Measurements from ENCODE around the gene SCARF2. TPM values are rescaled to one million over a fixed set of nuclear protein-coding genes. Genes with fewer than 3 reads are reported as not detected.

The SCARF2 gene
- total RNA-seq, 2 donors from 2014 or later, result 49.4 to 108 TPM

DNA sequence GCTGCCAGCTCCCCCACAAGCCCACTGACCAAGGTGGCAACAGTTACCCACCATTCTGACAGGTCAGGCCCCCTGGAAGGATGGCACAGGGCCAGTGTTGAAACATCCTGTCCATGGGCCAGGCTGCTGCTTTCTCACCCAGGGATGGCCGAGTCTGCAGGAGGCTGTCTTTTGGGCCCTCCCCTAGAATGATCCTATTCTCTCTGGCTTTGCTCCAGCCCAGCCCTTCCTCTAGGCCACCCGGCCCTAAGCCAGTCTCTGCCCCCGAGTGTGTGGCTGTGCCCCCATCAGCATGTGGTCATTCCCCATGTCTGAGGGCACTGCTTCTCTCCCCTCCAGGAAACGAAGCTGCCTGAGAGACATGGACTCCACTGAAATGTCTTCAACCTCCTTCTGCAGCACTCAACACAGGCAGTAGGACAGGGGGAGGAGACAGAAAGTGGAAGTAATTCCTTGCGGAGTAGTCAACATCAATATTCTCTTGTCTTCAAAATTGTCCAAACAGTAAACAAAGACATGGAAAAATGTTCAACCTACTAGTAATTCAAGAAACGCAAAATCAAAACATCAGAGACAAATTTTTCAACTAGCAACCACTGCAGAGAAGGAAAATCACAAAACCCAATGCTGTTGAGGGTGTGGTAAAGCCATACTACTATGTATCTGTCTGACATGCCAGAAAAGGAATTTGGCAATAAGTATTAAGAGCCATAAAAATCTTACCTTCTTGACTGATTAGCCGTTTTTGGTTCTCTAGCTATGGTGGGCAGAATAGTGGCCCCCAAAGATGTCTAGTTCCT, 5.1 kb upstream of the SCARF2 start:
- TF ChIP-seq CTCF (IDR thresholded peaks at IDR 0.05), result no peak
- no peak for DNase-seq (ENCODE audit: low spot score)
- H3K36me3 ChIP-seq, result peaks cover 16% of the 10 kb centered on the region

DNA sequence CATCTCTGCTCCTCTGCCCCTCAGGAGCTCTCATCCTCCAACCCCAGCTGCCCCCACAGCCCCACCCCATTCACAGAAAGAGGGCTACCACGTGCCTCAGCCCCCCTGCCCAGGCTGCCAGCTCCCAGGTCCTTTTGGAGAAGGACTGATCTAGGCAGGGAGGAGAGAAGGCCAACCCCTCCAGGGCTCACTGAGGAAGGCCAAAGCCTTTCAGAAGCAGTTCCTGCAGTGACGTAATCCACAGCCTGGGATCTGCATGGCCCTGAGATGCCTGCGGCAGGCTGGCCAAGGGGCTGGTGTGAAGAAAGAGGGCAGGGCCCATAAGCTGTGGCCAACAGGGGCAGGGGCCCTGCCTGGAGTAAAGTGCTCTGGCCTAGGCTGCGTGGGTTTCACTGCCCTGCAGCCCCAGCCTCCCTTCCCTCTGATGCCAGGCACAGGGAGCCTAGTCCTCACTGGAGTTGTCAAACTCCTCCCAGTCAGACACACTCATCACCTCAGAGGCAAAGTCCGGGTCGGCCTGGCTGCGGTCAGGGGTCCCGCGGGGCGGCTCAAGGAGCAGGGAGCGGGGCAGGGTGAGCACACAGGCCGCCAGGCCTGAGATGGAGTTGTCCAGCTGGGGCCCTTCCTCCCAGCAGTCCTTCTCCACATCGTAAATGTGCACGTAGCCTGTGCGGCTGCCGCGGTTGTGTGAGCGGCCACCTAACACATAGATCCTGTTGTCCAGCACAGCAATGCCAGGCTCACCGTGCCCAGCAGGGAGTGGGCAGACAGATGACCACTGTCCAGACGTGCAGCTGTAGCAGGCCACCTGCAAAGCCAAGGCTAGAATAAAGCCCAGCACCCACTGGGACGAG, 4.2 kb upstream of the SCARF2 start:
- no peak for DNase-seq (ENCODE audit: low spot score)
- no peaks in the 10 kb centered on the region for H3K27me3 ChIP-seq (replicated peaks; ENCODE audit: insufficient read depth)
- H3K4me3 ChIP-seq, result no peak overlapping the region
- peak overlapping the region in 1 of 2 donors; percentile 8 for H3K27ac ChIP-seq
- no peaks in the 10 kb centered on the region for H3K9me3 ChIP-seq
- peaks cover 16% of the 10 kb centered on the region for H3K36me3 ChIP-seq
- ATAC-seq (ENCODE audit: insufficient number of reproducible peaks, low FRiP score, low read depth), result no peak
- no peak for TF ChIP-seq CTCF (IDR thresholded peaks at IDR 0.05)
- peaks cover 3 to 14% of the 10 kb centered on the region in 2 donors for H3K4me1 ChIP-seq (ENCODE audit: control insufficient read depth in 1 of 2, low read depth in 2 of 2)

More for the DNA sequence above, 5.1 kb upstream of the SCARF2 start:
- Histone ChIP-seq H3K4me1 (ENCODE audit: control insufficient read depth in 1 of 2, low read depth in 2 of 2) (peaks cover 3 to 10% of the 10 kb centered on the region in 2 donors), H3K4me3 (no peak overlapping the region), H3K27ac (no peak overlapping the region), H3K9me3 (no peaks in the 10 kb centered on the region), H3K27me3 (replicated peaks; ENCODE audit: insufficient read depth) (no peaks in the 10 kb centered on the region)
- ATAC-seq (ENCODE audit: insufficient number of reproducible peaks, low FRiP score, low read depth), result no peak

DNA sequence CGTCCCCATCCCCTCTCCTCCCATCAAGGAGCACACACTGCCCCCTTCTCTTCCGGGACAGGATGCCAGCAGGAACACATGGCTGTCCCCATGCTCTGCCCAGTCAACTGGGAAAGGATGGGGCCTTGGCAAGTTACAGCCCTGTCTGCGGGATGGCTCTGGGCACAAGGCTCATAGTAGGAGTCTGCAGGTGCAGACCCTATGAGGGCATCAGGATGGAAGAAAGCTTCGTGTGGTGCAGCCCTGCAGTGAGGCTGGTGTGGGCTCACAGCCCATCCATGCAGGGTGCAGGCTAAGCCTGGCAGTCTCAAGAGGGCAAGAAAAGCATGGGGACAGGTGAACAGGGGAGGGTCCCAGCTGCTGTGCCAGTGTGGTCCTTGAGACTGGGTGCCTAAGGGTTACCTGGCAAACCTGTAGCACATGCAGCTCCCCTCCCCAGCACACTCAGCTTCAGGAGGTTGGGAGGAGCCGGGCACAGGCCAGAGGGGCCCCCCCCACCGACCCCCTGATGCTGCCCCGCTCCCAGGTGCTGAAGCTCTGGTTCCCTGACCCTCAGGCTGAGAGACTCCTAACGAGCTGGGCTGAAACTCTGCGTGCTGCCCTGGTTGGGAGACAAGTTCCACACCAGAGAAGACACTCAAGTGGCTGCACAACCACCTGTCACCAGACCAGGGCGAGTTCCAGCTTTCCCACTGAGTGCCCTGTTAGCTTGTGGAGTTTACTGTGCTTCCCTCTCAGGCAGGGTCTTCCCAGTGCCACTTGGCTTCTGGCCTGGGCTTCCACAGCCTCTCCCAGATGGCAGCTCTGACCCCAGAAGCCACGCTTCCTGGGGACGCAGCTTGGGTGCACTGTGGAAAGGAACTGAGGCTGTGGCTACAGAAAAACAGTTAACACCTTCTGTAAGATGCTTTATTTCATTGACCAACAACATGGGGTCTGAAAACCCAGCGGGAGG, 3.3 kb upstream of the SCARF2 start:
- Histone ChIP-seq H3K4me1 (ENCODE audit: control insufficient read depth in 1 of 2, low read depth in 2 of 2) (peaks cover 3 to 15% of the 10 kb centered on the region in 2 donors), H3K27ac (peak overlapping the region in 1 of 2 donors; percentile 8), H3K36me3 (peaks cover 10% of the 10 kb centered on the region), H3K4me3 (no peak overlapping the region), H3K27me3 (replicated peaks; ENCODE audit: insufficient read depth) (no peaks in the 10 kb centered on the region), H3K9me3 (no peaks in the 10 kb centered on the region)
- ATAC-seq (ENCODE audit: insufficient number of reproducible peaks, low FRiP score, low read depth), result no peak
- TF ChIP-seq CTCF (IDR thresholded peaks at IDR 0.05), result no peak
- no peak for DNase-seq (ENCODE audit: low spot score)

DNA sequence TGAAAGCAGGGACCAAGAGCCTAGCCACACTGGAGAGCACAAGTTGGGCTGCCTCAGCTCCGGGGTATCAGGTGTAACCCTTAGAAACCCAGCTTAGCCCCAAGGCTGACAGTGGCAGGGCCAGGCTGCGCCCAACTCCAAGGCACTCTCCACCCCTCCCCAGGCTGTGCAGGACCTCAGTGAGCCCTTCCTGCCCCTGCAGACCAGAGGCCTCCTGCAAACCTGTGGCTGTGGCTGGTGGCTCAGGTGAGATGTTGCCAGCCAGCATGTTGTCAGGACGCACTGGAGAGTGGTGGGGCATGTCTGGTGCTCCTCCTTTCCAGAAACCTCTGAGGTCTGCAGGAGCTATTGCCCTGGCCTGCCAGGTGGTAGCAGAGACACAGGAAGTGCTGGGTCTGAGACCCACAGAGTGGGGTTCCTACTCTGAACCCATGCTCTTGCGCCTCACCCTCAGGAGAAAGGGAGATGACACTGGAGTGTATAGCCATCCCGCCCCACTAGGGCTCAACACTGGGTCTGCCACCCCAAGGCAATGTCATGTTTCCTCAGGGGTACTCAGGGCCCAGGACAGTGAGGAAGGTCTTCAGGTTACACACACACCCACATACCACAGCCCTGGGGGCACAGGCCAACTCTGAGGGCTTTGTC, 2.4 kb upstream of the SCARF2 start:
- no peak for TF ChIP-seq CTCF (IDR thresholded peaks at IDR 0.05)
- H3K4me3 ChIP-seq, result no peak overlapping the region
- H3K27me3 ChIP-seq (replicated peaks; ENCODE audit: insufficient read depth), result no peaks in the 10 kb centered on the region
- H3K9me3 ChIP-seq, result no peaks in the 10 kb centered on the region
- DNase-seq (ENCODE audit: low spot score), result no peak
- peaks cover 7% of the 10 kb centered on the region for H3K36me3 ChIP-seq
- no peak overlapping the region for H3K27ac ChIP-seq
- ATAC-seq (ENCODE audit: insufficient number of reproducible peaks, low FRiP score, low read depth), result no peak
- peaks cover 3 to 23% of the 10 kb centered on the region in 2 donors for H3K4me1 ChIP-seq (ENCODE audit: control insufficient read depth in 1 of 2, low read depth in 2 of 2)

Measured in thoracic aorta (tissue), 2 donors.